ENCODE data around the gene RAPGEF4. TPM values are rescaled to one million over a fixed set of nuclear protein-coding genes. Genes with fewer than 3 reads are reported as not detected.

Gene RAPGEF4
- total RNA-seq, 1 experiment from 2014 or later: 2.2 TPM

- no peak for TF ChIP-seq MXD4 (CRISPR knock-in tag; IDR thresholded peaks at IDR 0.05; ENCODE audit: borderline replicate concordance)
- TF ChIP-seq ATF2 (CRISPR knock-in tag; IDR thresholded peaks at IDR 0.05; ENCODE audit: borderline replicate concordance, low read depth): no peak
- no peak for TF ChIP-seq NR2C2 (CRISPR knock-in tag; IDR thresholded peaks at IDR 0.05)
- no peak for TF ChIP-seq PRRX2 (CRISPR knock-in tag; IDR thresholded peaks at IDR 0.05)
- TF ChIP-seq CDX4 (CRISPR knock-in tag; IDR thresholded peaks at IDR 0.05; ENCODE audit: borderline replicate concordance): no peak
- no peak for TF ChIP-seq MAX (CRISPR knock-in tag; IDR thresholded peaks at IDR 0.05)
- no peak for TF ChIP-seq ETV6 (CRISPR knock-in tag; IDR thresholded peaks at IDR 0.05)
- TF ChIP-seq STAT6 (CRISPR knock-in tag; conservative IDR thresholded peaks at IDR 0.05; ENCODE audit: low read depth): no peak
- no peak for TF ChIP-seq RORB (CRISPR knock-in tag; IDR thresholded peaks at IDR 0.05)
- no peak for TF ChIP-seq ZSCAN18 (CRISPR knock-in tag; IDR thresholded peaks at IDR 0.05)
Measured at GRCh38 chr2:172878260-172878659, 142.6 kb downstream of the RAPGEF4 start (continued).

GRCh38 chr2:172884336-172884735, 148.7 kb downstream of the RAPGEF4 start:
- Mint-ChIP-seq H3K36me3 (no peaks in the 10 kb centered on the region), H3K9me3 (no peaks in the 10 kb centered on the region), H3K4me3 (no peak overlapping the region), H3K27ac (no peak overlapping the region), H3K4me1 (no peaks in the 10 kb centered on the region), H3K27me3 (ENCODE audit: low read depth) (no peaks in the 10 kb centered on the region; the same call in none of the 2 replicates)
- CTCF ChIA-PET: no interaction called here
- no peak for DNase-seq (ENCODE audit: low spot score)
- POLR2A ChIA-PET: no interaction called here
- ATAC-seq: no peak
- no peak for TF ChIP-seq IRF1 (CRISPR knock-in tag; IDR thresholded peaks at IDR 0.05)
- TF ChIP-seq STAT6 (CRISPR knock-in tag; conservative IDR thresholded peaks at IDR 0.05; ENCODE audit: low read depth): no peak
- TF ChIP-seq ZNF512 (CRISPR knock-in tag; IDR thresholded peaks at IDR 0.05; ENCODE audit: borderline replicate concordance): no peak
- no peak for TF ChIP-seq ZNF138 (CRISPR knock-in tag; conservative IDR thresholded peaks at IDR 0.05)
- no peak for TF ChIP-seq FOXP1 (CRISPR knock-in tag; IDR thresholded peaks at IDR 0.05; ENCODE audit: borderline replicate concordance)
- no peak for TF ChIP-seq PRDM15 (CRISPR knock-in tag; IDR thresholded peaks at IDR 0.05)
- TF ChIP-seq HMGXB4 (CRISPR knock-in tag; IDR thresholded peaks at IDR 0.05): no peak
